H1 (cell line): Measurements from ENCODE around the gene COL1A1. TPM values are rescaled to one million over a fixed set of nuclear protein-coding genes. Genes with fewer than 3 reads are reported as not detected.

Source experiments
- CTCF ChIA-PET: fragments of 300-600 bp; sonication (Branson Sonifier 250); formaldehyde crosslinking; loops from one replicate; lab custom pipeline; 2021; ENCODE audit not compliant: partially characterized antibody; lab: Charles Lee
- POLR2A ChIA-PET: fragments of 300-600 bp; sonication (Branson Sonifier 250); formaldehyde crosslinking; loops from one replicate; lab custom pipeline; 2021; ENCODE audit warnings: inconsistent platforms; ENCODE audit not compliant: partially characterized antibody; lab: Charles Lee
- DNase-seq, 2 experiments: peaks; one replicate each; pipeline versions ENCODE4 v3.0.0 to v3.0.0-alpha.2; 2010 to 2022; ENCODE audit warnings: low spot score in 2 of 2, low read depth in 1 of 2, mixed read lengths in 1 of 2
- FAIRE-seq: peaks from 2 replicates; lab custom pipeline; 2011; peaks lifted over from hg19 to GRCh38; lab: Jason Lieb, UNC
- H2AFZ ChIP-seq: 2 replicates; pipeline ENCODE4 v1.8.1; 2012; ENCODE audit warnings: low read length, inconsistent platforms
- H2AK5ac ChIP-seq: 2 replicates; pipeline ENCODE4 v1.6.1; 2013; ENCODE audit warnings: low read depth, low read length
- H2BK120ac ChIP-seq: replicated peaks from 2 replicates; pipeline ENCODE3; 2013; ENCODE audit warnings: low read depth, low read length, inconsistent platforms
- H2BK12ac ChIP-seq: 2 replicates; pipeline ENCODE4 v1.6.1; 2013; ENCODE audit warnings: low read depth, low read length
- H2BK15ac ChIP-seq: 2 replicates; pipeline ENCODE4 v1.6.1; 2013; ENCODE audit warnings: low read length
- H2BK20ac ChIP-seq: 2 replicates; pipeline ENCODE4 v1.6.1; 2013; ENCODE audit warnings: low read length
- H2BK5ac ChIP-seq: 2 replicates; pipeline ENCODE4 v1.6.1; 2013; ENCODE audit warnings: low read depth, low read length
- H3K14ac ChIP-seq: 2 replicates; pipeline ENCODE4 v1.6.1; 2013; ENCODE audit warnings: inconsistent platforms; ENCODE audit not compliant: insufficient read length
- H3K18ac ChIP-seq: 2 replicates; pipeline ENCODE4 v1.6.1; 2013; ENCODE audit warnings: low read length; ENCODE audit errors: extremely low read depth
- H3K23ac ChIP-seq: 2 replicates; pipeline ENCODE4 v1.6.1; 2013; ENCODE audit warnings: inconsistent platforms; ENCODE audit not compliant: insufficient read length
- H3K23me2 ChIP-seq: 2 replicates; pipeline ENCODE4 v1.6.1; 2013; ENCODE audit warnings: low read depth, low read length
- H3K27ac ChIP-seq: 2 replicates; pipeline ENCODE4 v1.6.1; 2011; ENCODE audit warnings: low read depth, low read length, inconsistent platforms
- H3K27me3 ChIP-seq, 4 experiments: replicated peaks in 1 of 4; 1 replicate in 1 of 4; 2 replicates in 3 of 4; pipeline versions ENCODE4 v1.6.1 to v1.8.1; 2011 to 2013; ENCODE audit warnings: low read length in 3 of 4, mild to moderate bottlenecking in 3 of 4, inconsistent platforms in 2 of 4, mixed read lengths in 2 of 4, moderate library complexity in 1 of 4; ENCODE audit not compliant: control insufficient read depth in 3 of 4, insufficient read depth in 3 of 4; ENCODE audit errors: extremely low read depth in 1 of 4
- H3K36me3 ChIP-seq, 4 experiments: 2 replicates each; pipeline versions ENCODE4 v1.6.1 to v1.8.1; 2011 to 2013; ENCODE audit warnings: mild to moderate bottlenecking in 4 of 4, low read length in 3 of 4, moderate library complexity in 2 of 4, control low read depth in 1 of 4, inconsistent platforms in 1 of 4; ENCODE audit not compliant: insufficient read depth in 4 of 4, control insufficient read depth in 2 of 4
- H3K4ac ChIP-seq: replicated peaks from 2 replicates; pipeline ENCODE3; 2013; ENCODE audit warnings: low read length, low read depth, mixed read lengths, inconsistent platforms; ENCODE audit not compliant: insufficient read length
- H3K4me1 ChIP-seq, 4 experiments: replicated peaks in 1 of 4; 1 replicate in 1 of 4; 2 replicates in 3 of 4; pipeline versions ENCODE4 v1.6.1 to v1.8.1; 2011 to 2013; ENCODE audit warnings: low read length in 3 of 4, inconsistent platforms in 2 of 4, mixed read lengths in 1 of 4; ENCODE audit not compliant: insufficient read depth in 4 of 4, control insufficient read depth in 3 of 4
- H3K4me2 ChIP-seq, 2 experiments: 2 replicates each; pipeline versions ENCODE4 v1.6.1 to v1.8.1; 2011 to 2013; ENCODE audit warnings: low read depth in 2 of 2, low read length in 2 of 2, control low read depth in 1 of 2, inconsistent platforms in 1 of 2, mild to moderate bottlenecking in 1 of 2; ENCODE audit not compliant: insufficient read depth in 1 of 2
- H3K4me3 ChIP-seq, 4 experiments: fragments of 200-600, 300-600 bp in 1 of 4; sonication (generic), shearing (Covaris generic), sonication (Bioruptor Twin) in 1 of 4; 2 replicates each; pipeline versions ENCODE4 v1.5.1 to v1.8.1; 2011 to 2016; ENCODE audit warnings: low read length in 4 of 4, low read depth in 3 of 4, control low read depth in 2 of 4, inconsistent platforms in 2 of 4, mild to moderate bottlenecking in 2 of 4, mixed read lengths in 1 of 4, moderate library complexity in 1 of 4; ENCODE audit not compliant: insufficient read depth in 2 of 4; ENCODE audit errors: extremely low read depth in 1 of 4
- H3K56ac ChIP-seq: replicated peaks from 2 replicates; pipeline ENCODE3; 2013; ENCODE audit warnings: low read depth, mild to moderate bottlenecking, mixed read lengths, low read length, inconsistent platforms; ENCODE audit not compliant: insufficient read length
- H3K79me1 ChIP-seq: 2 replicates; pipeline ENCODE4 v1.6.1; 2013; ENCODE audit warnings: low read depth, low read length, control low read depth
- H3K79me2 ChIP-seq, 2 experiments: 2 replicates each; pipeline versions ENCODE4 v1.6.1 to v1.8.1; 2012 to 2013; ENCODE audit warnings: low read length in 2 of 2, mild to moderate bottlenecking in 2 of 2, inconsistent platforms in 1 of 2; ENCODE audit not compliant: insufficient read depth in 2 of 2, control insufficient read depth in 1 of 2
- H3K9ac ChIP-seq, 4 experiments: replicated peaks in 1 of 4; 1 replicate in 1 of 4; 2 replicates in 3 of 4; pipeline versions ENCODE4 v1.6.1 to v1.8.1; 2011 to 2013; ENCODE audit warnings: low read depth in 3 of 4, low read length in 3 of 4, control low read depth in 2 of 4, mild to moderate bottlenecking in 2 of 4, moderate library complexity in 2 of 4, inconsistent platforms in 1 of 4; ENCODE audit errors: extremely low read depth in 1 of 4
- H3K9me3 ChIP-seq, 2 experiments: 2 replicates each; pipeline versions ENCODE4 v1.6.1 to v1.8.1; 2012 to 2013; ENCODE audit warnings: mild to moderate bottlenecking in 2 of 2, moderate library complexity in 2 of 2, control low read depth in 1 of 2, inconsistent platforms in 1 of 2, low read depth in 1 of 2, low read length in 1 of 2, mixed read lengths in 1 of 2; ENCODE audit not compliant: insufficient read depth in 2 of 2
- H4K20me1 ChIP-seq, 2 experiments: replicated peaks in 1 of 2; 2 replicates each; pipeline versions ENCODE3 to v1.8.1; 2011 to 2013; ENCODE audit warnings: inconsistent platforms in 2 of 2, low read length in 2 of 2, mild to moderate bottlenecking in 1 of 2; ENCODE audit not compliant: insufficient read depth in 2 of 2, control insufficient read depth in 1 of 2
- H4K5ac ChIP-seq: 2 replicates; pipeline ENCODE4 v1.6.1; 2013; ENCODE audit warnings: low read length, low read depth, mixed read lengths, inconsistent platforms; ENCODE audit not compliant: insufficient read length
- H4K8ac ChIP-seq: 2 replicates; pipeline ENCODE4 v1.8.0; 2013; ENCODE audit warnings: mild to moderate bottlenecking, moderate library complexity, low read length, inconsistent platforms; ENCODE audit not compliant: insufficient read depth; ENCODE audit errors: extremely low read depth
- H4K91ac ChIP-seq: replicated peaks from 2 replicates; pipeline ENCODE3; 2013; ENCODE audit warnings: low read length, mixed read lengths, inconsistent platforms; ENCODE audit not compliant: insufficient read length
- HDAC6 ChIP-seq: IDR thresholded peaks from one replicate; pipeline ENCODE4 v1.7.1; 2012; ENCODE audit warnings: low read depth, mild to moderate bottlenecking, inconsistent platforms, low read length, moderate library complexity
- KDM1A ChIP-seq: fragments of 200-600, 300-600 bp; sonication (generic); IDR thresholded peaks from 2 replicates; pipeline ENCODE4 v1.7.1; 2016; ENCODE audit warnings: mild to moderate bottlenecking, low read length, borderline replicate concordance
- SRF ChIP-seq: IDR thresholded peaks from 2 replicates; pipeline ENCODE4 v1.6.1; 2011; ENCODE audit warnings: mild to moderate bottlenecking, low read depth, low read length, moderate library complexity
- SUZ12 ChIP-seq: fragments of 200-600 bp; sonication (generic); IDR thresholded peaks from 2 replicates; pipeline ENCODE4 v1.6.1; 2012; ENCODE audit warnings: mild to moderate bottlenecking, inconsistent platforms, low read length, moderate library complexity, mixed read lengths
- WGBS, 2 experiments: shearing (Covaris generic) in 1 of 2; methylation state at CpG; one replicate each; pipeline versions ENCODE4 v1.1.6 to v1.1.7; 2013 to 2015; ENCODE audit warnings: low lambda C conversion rate in 2 of 2, mixed read lengths in 2 of 2, inconsistent platforms in 1 of 2, low coverage in 1 of 2, missing lambda C conversion rate in 1 of 2; ENCODE audit not compliant: insufficient replicate concordance in 2 of 2, insufficient coverage in 1 of 2, insufficient read length in 1 of 2; ENCODE audit errors: extremely low coverage in 1 of 2, missing lambda C conversion rate in 1 of 2; 5-methylcytosine and 5-hydroxymethylcytosine counted together
- polyA plus RNA-seq, 7 experiments: library from polyadenylated mRNA; depleted of rRNA in 3 of 7; stranded (reverse) in 5 of 7; unstranded in 2 of 7; fragments of >200 nt in 5 of 7; fragments of 200-250 nt in 2 of 7; gene quantifications; 1 replicate in 5 of 7; 2 replicates in 1 of 7; 4 replicates in 1 of 7; pipeline versions ENCODE4 v1.2.1 to v1.2.3, GENCODE V29; 2011 to 2013; ENCODE audit warnings: missing spikeins in 2 of 7, mixed read lengths in 2 of 7
- total RNA-seq: library from RNA; stranded (reverse); fragmentation: NEBNext Ultra II Directional; extraction: Animal tissue kit (Norgen Biotek cat#: 25700); gene quantifications from 2 replicates; pipeline ENCODE4 v1.2.1, GENCODE V29; 2021

Gene COL1A1
- total and polyA plus RNA-seq, 2 of the 8 experiments (the other 6 are each of a cell fraction or from before 2014, with no cell fraction given), result 14.1 to 80.4 TPM

GRCh38 chr17:50149417-50150353 is 51.7 kb downstream of the COL1A1 start:
- H3K9ac ChIP-seq, result peak overlapping the region in 1 of 4 experiments; percentile 39; a peak in 1 of 7 replicates
- TF ChIP-seq HDAC6 (no peak), KDM1A (no peak), SUZ12 (peak; percentile 73; the same call in 1 of the 2 replicates), SRF (no peak)

More at GRCh38 chr17:50149417-50150353, 51.7 kb downstream of the COL1A1 start:
- peaks cover 8% of the 10 kb centered on the region for H3K79me1 ChIP-seq
- no peak for FAIRE-seq
- H2BK5ac ChIP-seq, result no peak overlapping the region
- peak overlapping the region; percentile 25; the same call in 1 of the 2 replicates for H4K8ac ChIP-seq
- peaks cover 2 to 17% (median 15%) of the 10 kb centered on the region in 4 experiments; a peak in 6 of 7 replicates for H3K27me3 ChIP-seq
- no peak overlapping the region for H3K4ac ChIP-seq
- H3K18ac ChIP-seq, result 0 out of 2 replicates have a peak overlapping the region, but pooled peaks have one; percentile 60
- no peak overlapping the region for H4K5ac ChIP-seq
- no peak overlapping the region for H3K14ac ChIP-seq
- H3K56ac ChIP-seq, result no peak overlapping the region
- H4K91ac ChIP-seq, result no peak overlapping the region
- 0 out of 8 replicates have a peak, but pooled peaks cover 0 to 1% (median 0%) of the 10 kb centered on the region in 4 experiments for H3K36me3 ChIP-seq
- peak overlapping the region; percentile 87 to 88 for H3K4me2 ChIP-seq
- no peaks in the 10 kb centered on the region for H3K9me3 ChIP-seq
- no peak overlapping the region for H3K23ac ChIP-seq
- ChIA-PET POLR2A (interaction anchor here (0.7 to 1.3 kb wide), 6 partner anchors 11 to 187 kb away, joined by 3 to 5 read pairs (median 4); no protein-coding TSS in a partner anchor), CTCF (interaction anchor here (1.7 to 21.5 kb wide), 4 partner anchors 12 to 34 kb away, joined by 4 to 299 read pairs (median 86); partner anchors contain the start of genes SAMD14 and SGCA)
- H2BK120ac ChIP-seq, result no peak overlapping the region
- no peak overlapping the region for H2AFZ ChIP-seq
- H3K79me2 ChIP-seq, result no peaks in the 10 kb centered on the region; a peak in 1 of 4 replicates
- DNase-seq, result no peak
- peaks cover 5 to 16% of the 10 kb centered on the region in 2 experiments for H4K20me1 ChIP-seq
- peak overlapping the region; percentile 57 to 65 (median 62) for H3K4me3 ChIP-seq
- no peak overlapping the region for H3K27ac ChIP-seq
- H3K23me2 ChIP-seq, result peaks cover 30% of the 10 kb centered on the region
- H2AK5ac ChIP-seq, result no peak overlapping the region
- 2% methylated on average over 66 of the region's 123 CpGs; no CpG with 5 or more reads in 1 of the 2 experiments for WGBS, 2 experiments
- no peak overlapping the region for H2BK15ac ChIP-seq
- H2BK12ac ChIP-seq, result peak overlapping the region; percentile 39; the same call in 1 of the 2 replicates
- H3K4me1 ChIP-seq, result peaks cover 0 to 34% (median 16%) of the 10 kb centered on the region in 4 experiments; a peak in 6 of 7 replicates
- no peak overlapping the region for H2BK20ac ChIP-seq
